DOHH2 (cell line): ENCODE measurements around the gene DUSP3.

ENCODE experiments used
- H3F3A ChIP-seq: fragments of 200-600 bp; sonication (generic), shearing (Covaris generic); 2 replicates; pipeline ENCODE4 v1.6.0; 2016; ENCODE audit warnings: antibody characterized with exemption, mild to moderate bottlenecking; ENCODE audit not compliant: control insufficient read depth, insufficient read depth
- H3K27ac ChIP-seq: fragments of 200-600 bp; sonication (generic); 2 replicates; pipeline ENCODE4 v1.5.1; 2014; ENCODE audit warnings: low read depth, mild to moderate bottlenecking, low read length, moderate library complexity
- H3K27me3 ChIP-seq: fragments of 200-600 bp; sonication (generic); 2 replicates; pipeline ENCODE4 v1.6.1; 2014; ENCODE audit warnings: mild to moderate bottlenecking, low read length, mixed read lengths; ENCODE audit not compliant: control insufficient read depth
- H3K36me3 ChIP-seq: fragments of 200-600 bp; sonication (generic); 2 replicates; pipeline ENCODE4 v1.6.1; 2014; ENCODE audit warnings: mild to moderate bottlenecking, low read length, moderate library complexity, mixed read lengths; ENCODE audit not compliant: control insufficient read depth
- H3K4me1 ChIP-seq: fragments of 200-600 bp; sonication (generic); 2 replicates; pipeline ENCODE4 v1.6.1; 2014; ENCODE audit warnings: mild to moderate bottlenecking, low read length, mixed read lengths; ENCODE audit not compliant: control insufficient read depth
- H3K4me2 ChIP-seq: fragments of 200-600 bp; sonication (generic); 2 replicates; pipeline ENCODE4 v1.6.0; 2014; ENCODE audit warnings: mild to moderate bottlenecking, low read length, moderate library complexity
- H3K4me3 ChIP-seq: fragments of 200-600 bp; sonication (generic); 2 replicates; pipeline ENCODE4 v1.5.1; 2014; ENCODE audit warnings: mild to moderate bottlenecking, low read length, mixed read lengths
- H3K79me2 ChIP-seq: fragments of 200-600 bp; sonication (generic); 2 replicates; pipeline ENCODE4 v1.6.1; 2014; ENCODE audit warnings: mild to moderate bottlenecking, low read length, mixed read lengths; ENCODE audit not compliant: control insufficient read depth
- H3K9me2 ChIP-seq: fragments of 200-600 bp; sonication (generic); replicated peaks from 2 replicates; pipeline ENCODE4 v1.6.1; 2014; ENCODE audit warnings: mild to moderate bottlenecking, low read length, mixed read lengths; ENCODE audit not compliant: control insufficient read depth
- H3K9me3 ChIP-seq: fragments of 200-600 bp; sonication (generic); 2 replicates; pipeline ENCODE4 v1.6.1; 2014; ENCODE audit warnings: antibody characterized with exemption, low read length, mixed read lengths; ENCODE audit not compliant: control insufficient read depth, insufficient read depth
- H4K20me1 ChIP-seq: fragments of 200-600 bp; sonication (generic); 2 replicates; pipeline ENCODE4 v1.6.0; 2014; ENCODE audit warnings: low read depth, mild to moderate bottlenecking, antibody characterized with exemption, low read length, moderate library complexity; ENCODE audit not compliant: control insufficient read depth, insufficient read depth
- CTCF ChIP-seq: fragments of 200-600 bp; sonication (generic); IDR thresholded peaks from one replicate; pipeline ENCODE4 v1.5.1; 2014; ENCODE audit warnings: antibody characterized with exemption, mild to moderate bottlenecking, low read depth, low read length; ENCODE audit not compliant: poor library complexity, severe bottlenecking
- EZH2phosphoT487 ChIP-seq: fragments of 200-600 bp; sonication (generic); IDR thresholded peaks from 2 replicates; pipeline ENCODE4 v1.6.1; 2017; ENCODE audit warnings: borderline replicate concordance, mild to moderate bottlenecking, antibody characterized with exemption, low read length, moderate library complexity, mixed read lengths

Gene DUSP3

GRCh38 chr17:43734376-43734775 lies 44.4 kb downstream of the DUSP3 start:
- Histone ChIP-seq H3K79me2 (no peaks in the 10 kb centered on the region), H3K9me2 (no peaks in the 10 kb centered on the region), H3K4me1 (no peaks in the 10 kb centered on the region), H3K27ac (no peak overlapping the region), H3K4me3 (no peak overlapping the region), H3K9me3 (no peaks in the 10 kb centered on the region), H3F3A (no peaks in the 10 kb centered on the region), H3K4me2 (no peak overlapping the region), H3K36me3 (no peaks in the 10 kb centered on the region), H4K20me1 (no peaks in the 10 kb centered on the region), H3K27me3 (peaks cover 3% of the 10 kb centered on the region; the same call in 1 of the 2 replicates)
- no peak for TF ChIP-seq CTCF

DNA sequence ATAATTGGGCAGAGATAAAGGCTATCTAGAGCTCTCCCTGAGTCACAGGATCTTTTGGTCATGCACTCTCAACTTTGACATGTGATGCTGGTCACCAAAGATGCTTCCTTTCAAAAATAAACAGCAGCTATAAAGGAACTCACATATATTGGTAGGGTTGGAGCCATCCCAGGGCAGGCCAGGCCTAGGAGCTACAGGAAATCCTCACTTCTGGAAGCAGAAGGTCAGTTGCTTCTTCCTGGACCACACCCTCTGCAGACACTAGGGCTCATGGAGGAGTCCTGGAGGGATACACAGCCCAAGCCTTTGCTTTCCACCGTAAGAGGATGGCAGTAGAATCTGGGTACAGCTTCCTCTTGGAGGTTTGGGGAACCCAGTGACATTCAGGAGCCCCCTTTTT lies 44.8 kb downstream of the DUSP3 start:
- Histone ChIP-seq H3K27me3 (peaks cover 3% of the 10 kb centered on the region; the same call in 1 of the 2 replicates), H4K20me1 (no peaks in the 10 kb centered on the region), H3K36me3 (no peaks in the 10 kb centered on the region), H3K79me2 (no peaks in the 10 kb centered on the region), H3K4me1 (no peaks in the 10 kb centered on the region), H3K27ac (no peak overlapping the region), H3K4me3 (no peak overlapping the region), H3K9me2 (no peaks in the 10 kb centered on the region), H3F3A (no peaks in the 10 kb centered on the region), H3K4me2 (no peak overlapping the region), H3K9me3 (no peaks in the 10 kb centered on the region)
- TF ChIP-seq EZH2phosphoT487 = no peak

DNA sequence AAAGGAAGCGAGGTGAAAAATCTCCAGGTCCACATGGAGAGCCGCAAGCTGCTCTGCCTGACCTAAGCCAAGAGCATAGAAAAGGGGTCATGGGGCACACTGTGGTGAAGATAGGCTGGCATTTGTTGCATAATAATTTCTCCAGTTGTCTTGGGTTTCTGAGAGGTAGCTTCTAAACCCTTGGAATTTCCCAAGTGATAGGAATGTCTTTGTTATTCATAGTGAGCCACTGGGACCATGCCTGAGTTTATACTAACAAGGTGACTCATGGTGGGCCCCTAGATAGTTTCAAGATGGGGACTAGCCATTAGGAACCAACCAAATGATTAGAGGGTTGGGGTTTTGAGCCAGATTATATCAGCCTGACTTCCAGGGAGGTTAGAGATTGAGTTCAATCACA lies 45.8 kb downstream of the DUSP3 start:
- Histone ChIP-seq H3K4me1 (no peaks in the 10 kb centered on the region), H3K27me3 (peaks cover 3% of the 10 kb centered on the region; the same call in 1 of the 2 replicates), H3K9me2 (no peaks in the 10 kb centered on the region), H3K9me3 (no peaks in the 10 kb centered on the region), H4K20me1 (no peaks in the 10 kb centered on the region), H3K79me2 (no peaks in the 10 kb centered on the region), H3K4me2 (no peak overlapping the region), H3F3A (no peaks in the 10 kb centered on the region), H3K36me3 (no peaks in the 10 kb centered on the region), H3K4me3 (no peak overlapping the region), H3K27ac (no peak overlapping the region)
- TF ChIP-seq CTCF = no peak
- no peak for TF ChIP-seq EZH2phosphoT487

DNA sequence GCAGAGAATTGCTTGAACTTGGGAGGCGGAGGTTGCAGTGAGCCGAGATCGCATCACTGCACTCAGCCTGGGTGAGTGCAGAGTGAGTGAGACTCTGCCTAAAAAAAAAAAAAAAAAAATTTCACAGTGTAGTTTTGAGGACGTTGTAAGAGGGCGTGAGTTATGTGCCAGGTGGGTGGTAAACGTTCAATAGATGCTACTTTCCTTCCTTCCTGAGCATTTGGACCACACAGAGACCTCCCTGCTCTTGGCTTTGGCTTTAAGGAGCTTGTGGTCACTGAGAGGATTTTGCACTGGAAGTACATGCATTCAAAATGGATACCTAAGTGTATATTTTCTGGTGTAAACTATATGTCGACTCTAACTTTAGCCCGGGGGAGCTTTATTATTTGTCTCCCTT lies 50.7 kb downstream of the DUSP3 start:
- Histone ChIP-seq H3K4me1 (no peaks in the 10 kb centered on the region), H3F3A (no peaks in the 10 kb centered on the region), H4K20me1 (no peaks in the 10 kb centered on the region), H3K9me3 (no peaks in the 10 kb centered on the region), H3K9me2 (no peaks in the 10 kb centered on the region), H3K27ac (no peak overlapping the region), H3K27me3 (no peaks in the 10 kb centered on the region; the same call in 1 of the 2 replicates), H3K36me3 (no peaks in the 10 kb centered on the region), H3K4me2 (no peak overlapping the region), H3K4me3 (no peak overlapping the region), H3K79me2 (no peaks in the 10 kb centered on the region)
- TF ChIP-seq CTCF (no peak), EZH2phosphoT487 (no peak)
